SK-N-SH (cell line): ENCODE measurements around the gene AQP5. TPM values are rescaled to one million over a fixed set of nuclear protein-coding genes. Genes with fewer than 3 reads are reported as not detected.

ENCODE experiments used
- CTCF ChIA-PET: fragments of 300-600, 350-600 bp; formaldehyde crosslinking; extraction: SDS; loops from one replicate; lab custom pipeline; 2021; lab: Yijun Ruan, JAX
- POLR2A ChIA-PET: fragments of 350-600 bp; sonication (Branson Sonifier 250); formaldehyde crosslinking; extraction: SDS; loops from one replicate; lab custom pipeline; 2020; ENCODE audit warnings: antibody characterized with exemption, inconsistent platforms; lab: Yijun Ruan, JAX
- DNase-seq: peaks from one replicate; pipeline ENCODE4 v3.0.0; 2012
- H2AFZ ChIP-seq: fragments of 200-600 bp; sonication (generic); 2 replicates; pipeline ENCODE4 v1.8.1; 2016; ENCODE audit warnings: antibody characterized with exemption, mild to moderate bottlenecking, low read depth
- H3F3A ChIP-seq: fragments of 200-600 bp; sonication (generic); replicated peaks from 2 replicates; pipeline ENCODE3; 2016; ENCODE audit warnings: antibody characterized with exemption, mild to moderate bottlenecking; ENCODE audit not compliant: insufficient read depth
- H3K27ac ChIP-seq, 2 experiments: fragments of 200-500 bp in 1 of 2; fragments of 200-600 bp in 1 of 2; sonication (Bioruptor generic) in 1 of 2; sonication (generic), shearing (Covaris generic) in 1 of 2; 2 replicates each; pipeline versions ENCODE4 v1.5.1 to v1.6.1; 2014 to 2016; ENCODE audit warnings: low read depth in 2 of 2, inconsistent platforms in 1 of 2, low read length in 1 of 2, mild to moderate bottlenecking in 1 of 2, mixed read lengths in 1 of 2
- H3K27me3 ChIP-seq: fragments of 200-600 bp; sonication (generic), shearing (Covaris generic); 2 replicates; pipeline ENCODE4 v1.6.1; 2016; ENCODE audit warnings: mixed run types; ENCODE audit not compliant: insufficient read depth
- H3K36me3 ChIP-seq, 2 experiments: fragments of 200-500 bp in 1 of 2; fragments of 200-600 bp in 1 of 2; sonication (Bioruptor generic) in 1 of 2; sonication (generic) in 1 of 2; replicated peaks in 1 of 2; 2 replicates each; pipeline versions ENCODE3 to v1.5.1; 2014 to 2016; ENCODE audit warnings: low read length in 1 of 2, mild to moderate bottlenecking in 1 of 2; ENCODE audit not compliant: insufficient read depth in 2 of 2, control insufficient read depth in 1 of 2
- H3K4me1 ChIP-seq, 2 experiments: fragments of 200-500 bp in 1 of 2; fragments of 200-600 bp in 1 of 2; sonication (Bioruptor generic) in 1 of 2; sonication (generic), shearing (Covaris generic) in 1 of 2; 2 replicates each; pipeline versions ENCODE4 v1.5.1 to v1.6.1; 2014 to 2016; ENCODE audit warnings: low read depth in 1 of 2, low read length in 1 of 2, mixed run types in 1 of 2; ENCODE audit not compliant: insufficient read depth in 2 of 2, control insufficient read depth in 1 of 2
- H3K4me2 ChIP-seq: fragments of 200-600 bp; sonication (generic), shearing (Covaris generic); 2 replicates; pipeline ENCODE4 v1.6.1; 2017; ENCODE audit warnings: mixed run types
- H3K4me3 ChIP-seq, 2 experiments: fragments of 200-500 bp in 1 of 2; fragments of 200-600 bp in 1 of 2; sonication (Bioruptor generic) in 1 of 2; sonication (generic), shearing (Covaris generic) in 1 of 2; 2 replicates each; pipeline versions ENCODE4 v1.5.1 to v1.8.1; 2014 to 2016; ENCODE audit warnings: low read depth in 2 of 2, inconsistent platforms in 1 of 2, low read length in 1 of 2, mild to moderate bottlenecking in 1 of 2, mixed read lengths in 1 of 2, moderate library complexity in 1 of 2
- H3K79me2 ChIP-seq: fragments of 200-600 bp; sonication (generic); 2 replicates; pipeline ENCODE4 v1.8.1; 2017; ENCODE audit warnings: mild to moderate bottlenecking; ENCODE audit not compliant: insufficient read depth
- H3K9ac ChIP-seq: fragments of 200-600 bp; sonication (generic); 2 replicates; pipeline ENCODE4 v1.6.1; 2017; ENCODE audit warnings: mixed run types
- H3K9me2 ChIP-seq: fragments of 200-600 bp; sonication (generic); 2 replicates; pipeline ENCODE4 v1.6.1; 2017; ENCODE audit warnings: mixed run types
- H3K9me3 ChIP-seq: fragments of 200-600 bp; sonication (generic); 2 replicates; pipeline ENCODE4 v1.6.1; 2017; ENCODE audit warnings: mixed run types, mild to moderate bottlenecking, moderate library complexity
- H4K20me1 ChIP-seq: fragments of 200-600 bp; sonication (generic); 2 replicates; pipeline ENCODE4 v1.6.1; 2017; ENCODE audit warnings: mild to moderate bottlenecking, mixed run types; ENCODE audit not compliant: insufficient read depth
- CHD2 ChIP-seq: fragments of 150-350 bp; IDR thresholded peaks from 2 replicates; pipeline ENCODE4 v1.6.1; 2018; ENCODE audit warnings: low read length; ENCODE audit not compliant: partially characterized antibody
- ELF1 ChIP-seq: IDR thresholded peaks from 2 replicates; pipeline ENCODE4 v1.4.0; 2012
- EP300 ChIP-seq, 2 experiments: IDR thresholded peaks; 2 replicates each; pipeline versions ENCODE4 v1.4.0 to v1.6.1; 2012; ENCODE audit warnings: borderline replicate concordance in 1 of 2, low read depth in 1 of 2, low read length in 1 of 2
- GABPA ChIP-seq: IDR thresholded peaks from 2 replicates; pipeline ENCODE4 v1.4.0; 2012; ENCODE audit warnings: low read depth, mild to moderate bottlenecking
- GATA2 ChIP-seq: sonication (generic); formaldehyde crosslinking; IDR thresholded peaks from 2 replicates; pipeline ENCODE4 v1.5.0; 2020; ENCODE audit warnings: mild to moderate bottlenecking, missing genetic modification reagents
- IRF3 ChIP-seq: fragments of 150-350 bp; IDR thresholded peaks from 2 replicates; pipeline ENCODE4 v1.6.1; 2016; ENCODE audit warnings: mild to moderate bottlenecking, low read depth, low read length
- JUND ChIP-seq: IDR thresholded peaks from 2 replicates; pipeline ENCODE4 v1.4.0; 2012
- MAX ChIP-seq: IDR thresholded peaks from 2 replicates; pipeline ENCODE4 v1.4.0; 2012; ENCODE audit warnings: low read depth
- NFIC ChIP-seq: IDR thresholded peaks from 2 replicates; pipeline ENCODE4 v1.4.0; 2012; ENCODE audit warnings: borderline replicate concordance
- NRF1 ChIP-seq: IDR thresholded peaks from 2 replicates; pipeline ENCODE4 v1.6.1; 2012; ENCODE audit warnings: low read depth, mild to moderate bottlenecking, low read length
- RAD21 ChIP-seq: IDR thresholded peaks from 2 replicates; pipeline ENCODE4 v1.6.1; 2012; ENCODE audit warnings: mild to moderate bottlenecking, low read length
- REST ChIP-seq: IDR thresholded peaks from 2 replicates; pipeline ENCODE4 v1.6.1; 2012; ENCODE audit warnings: mild to moderate bottlenecking, low read depth, low read length, moderate library complexity
- RXRA ChIP-seq: IDR thresholded peaks from 2 replicates; pipeline ENCODE4 v1.4.0; 2012; ENCODE audit warnings: low read depth, mild to moderate bottlenecking, borderline replicate concordance
- SIN3A ChIP-seq: IDR thresholded peaks from 2 replicates; pipeline ENCODE4 v1.6.1; 2012; ENCODE audit warnings: low read depth, mild to moderate bottlenecking, low read length, moderate library complexity, borderline replicate concordance
- SMC3 ChIP-seq: IDR thresholded peaks from 2 replicates; pipeline ENCODE4 v1.6.1; 2012; ENCODE audit warnings: low read depth, low read length, improper control_type of control experiment
- TAF1 ChIP-seq: IDR thresholded peaks from 2 replicates; pipeline ENCODE4 v1.6.1; 2012; ENCODE audit warnings: low read depth, mild to moderate bottlenecking, low read length, moderate library complexity, borderline replicate concordance
- TCF12 ChIP-seq: IDR thresholded peaks from 2 replicates; pipeline ENCODE4 v1.4.0; 2012
- TEAD4 ChIP-seq: IDR thresholded peaks from 2 replicates; pipeline ENCODE4 v1.4.0; 2012; ENCODE audit warnings: mild to moderate bottlenecking, borderline replicate concordance; ENCODE audit not compliant: insufficient read depth
- YY1 ChIP-seq: IDR thresholded peaks from 2 replicates; pipeline ENCODE4 v1.4.0; 2012; ENCODE audit warnings: low read depth, mild to moderate bottlenecking
- ZBTB33 ChIP-seq: IDR thresholded peaks from 2 replicates; pipeline ENCODE4 v1.4.0; 2012; ENCODE audit warnings: low read depth, borderline replicate concordance
- WGBS: methylation state at CpG from one replicate; pipeline ENCODE4 v1.1.6; 2017; ENCODE audit warnings: low lambda C conversion rate; 5-methylcytosine and 5-hydroxymethylcytosine counted together
- polyA plus RNA-seq, 3 experiments: library from polyadenylated mRNA; depleted of rRNA; stranded (reverse); fragments of >200 nt; gene quantifications; 2 replicates each; pipeline ENCODE4 v1.2.3, GENCODE V29; 2012

Gene AQP5
- polyA plus RNA-seq, 1 of the 3 experiments (the other 2 are of a cell fraction), result 0.10 TPM

- Histone ChIP-seq H3K4me2 (no peak overlapping the region), H3K9me3 (no peaks in the 10 kb centered on the region), H2AFZ (no peak overlapping the region), H3K27me3 (no peaks in the 10 kb centered on the region), H3K79me2 (no peaks in the 10 kb centered on the region), H3K4me3 (no peak overlapping the region), H3K36me3 (no peaks in the 10 kb centered on the region), H3K4me1 (peaks cover 0 to 4% of the 10 kb centered on the region in 2 experiments; a peak in 1 of 4 replicates), H3F3A (no peaks in the 10 kb centered on the region), H3K27ac (no peak overlapping the region), H3K9ac (no peak overlapping the region), H3K9me2 (no peaks in the 10 kb centered on the region), H4K20me1 (no peaks in the 10 kb centered on the region)
- WGBS, result 71% methylated on average over 1 of the region's 1 CpG
- TF ChIP-seq NFIC (no peak), TEAD4 (no peak), RXRA (no peak), MAX (no peak), IRF3 (no peak), TCF12 (no peak), RAD21 (no peak), JUND (no peak), GABPA (no peak), GATA2 (no peak), EP300 (IDR thresholded peaks at IDR 0.05; ENCODE audit: borderline replicate concordance in 1 of 2, low read depth in 1 of 2, low read length in 1 of 2) (no peak), SIN3A (no peak), NRF1 (no peak), SMC3 (no peak), ELF1 (no peak), YY1 (no peak), ZBTB33 (no peak)
- ChIA-PET POLR2A (no interaction called here), CTCF (interaction anchor here (0.6 to 3.5 kb wide), 9 partner anchors 11 to 127 kb away, joined by 3 to 28 read pairs (median 5); partner anchors contain the start of gene FAIM2)
- DNase-seq, result no peak
Observed at GRCh38 chr12:49943625-49943960, 18.1 kb upstream of the AQP5 start.

- Histone ChIP-seq H3K9me3 (no peaks in the 10 kb centered on the region), H3F3A (no peaks in the 10 kb centered on the region), H3K36me3 (no peaks in the 10 kb centered on the region), H3K4me1 (peaks cover 0 to 4% of the 10 kb centered on the region in 2 experiments; a peak in 1 of 4 replicates), H2AFZ (no peak overlapping the region), H3K9me2 (no peaks in the 10 kb centered on the region), H3K79me2 (no peaks in the 10 kb centered on the region), H4K20me1 (no peaks in the 10 kb centered on the region), H3K27ac (no peak overlapping the region), H3K4me2 (no peak overlapping the region), H3K9ac (no peak overlapping the region), H3K4me3 (no peak overlapping the region), H3K27me3 (no peaks in the 10 kb centered on the region)
- ChIA-PET POLR2A (no interaction called here), CTCF (interaction anchor here (0.6 to 3.5 kb wide), 6 partner anchors 10 to 126 kb away, joined by 3 to 28 read pairs (median 4); partner anchors contain the start of gene FAIM2)
- TF ChIP-seq CHD2 (no peak), TAF1 (no peak), REST (no peak)
- no peak for DNase-seq
- 91% methylated on average over 5 of the region's 5 CpGs for WGBS
Observed at GRCh38 chr12:49944046-49944445, 17.6 kb upstream of the AQP5 start.
